ENCODE measurements around the gene NRCAM.

Gene NRCAM

GRCh38 chr7:108423089-108423989 lies 32.9 kb downstream of the NRCAM start:
- POLR2A ChIA-PET: no interaction called here

GRCh38 chr7:108421720-108422331 lies 34.4 kb downstream of the NRCAM start:
- no peaks in the 10 kb centered on the region for H3K36me3 ChIP-seq (ENCODE audit: control insufficient read depth in 2 of 2, insufficient read depth in 1 of 2, low read length in 2 of 2)
- H3K4me1 ChIP-seq (ENCODE audit: control insufficient read depth, insufficient read depth, low read length): peaks cover 29% of the 10 kb centered on the region
- H3K27ac ChIP-seq (ENCODE audit: extremely low read depth, low read depth, low read length): peak overlapping the region; percentile 1; the same call in 1 of the 2 replicates
- ChIA-PET CTCF (interaction anchor here (0.9 kb wide), 1 partner anchor 38 kb away, joined by 5 read pairs; no protein-coding TSS in a partner anchor), POLR2A (no interaction called here)
- H3K4me3 ChIP-seq (ENCODE audit: low read depth, low read length): no peak overlapping the region
- H3K9me3 ChIP-seq (ENCODE audit: control insufficient read depth, insufficient read depth, low read depth, low read length): no peaks in the 10 kb centered on the region
- peak; percentile 70 for TF ChIP-seq ZNF843 (tag by site-specific recombination; IDR thresholded peaks at IDR 0.05)
- TF ChIP-seq SP3 (tag by site-specific recombination; IDR thresholded peaks at IDR 0.05): no peak
- no peak for TF ChIP-seq SP2 (tag by site-specific recombination; IDR thresholded peaks at IDR 0.05)
- TF ChIP-seq ZIC2 (tag by site-specific recombination; IDR thresholded peaks at IDR 0.05): peak; percentile 72
- 0 out of 2 replicates have a peak, but pooled peaks have one; percentile 15 for TF ChIP-seq ZNF2 (tag by site-specific recombination; IDR thresholded peaks at IDR 0.05)
- TF ChIP-seq, protein P1, sequence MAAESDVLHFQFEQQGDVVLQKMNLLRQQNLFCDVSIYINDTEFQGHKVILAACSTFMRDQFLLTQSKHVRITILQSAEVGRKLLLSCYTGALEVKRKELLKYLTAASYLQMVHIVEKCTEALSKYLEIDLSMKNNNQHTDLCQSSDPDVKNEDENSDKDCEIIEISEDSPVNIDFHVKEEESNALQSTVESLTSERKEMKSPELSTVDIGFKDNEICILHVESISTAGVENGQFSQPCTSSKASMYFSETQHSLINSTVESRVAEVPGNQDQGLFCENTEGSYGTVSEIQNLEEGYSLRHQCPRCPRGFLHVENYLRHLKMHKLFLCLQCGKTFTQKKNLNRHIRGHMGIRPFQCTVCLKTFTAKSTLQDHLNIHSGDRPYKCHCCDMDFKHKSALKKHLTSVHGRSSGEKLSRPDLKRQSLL (tag by site-specific recombination; IDR thresholded peaks at IDR 0.05): no peak
- TF ChIP-seq IKZF3 (tag by site-specific recombination; IDR thresholded peaks at IDR 0.05): peak; percentile 73
- no peak for TF ChIP-seq ZNF837 (tag by site-specific recombination; IDR thresholded peaks at IDR 0.05)
- no peak for TF ChIP-seq ZNF138 (tag by site-specific recombination; IDR thresholded peaks at IDR 0.05; ENCODE audit: borderline replicate concordance)
- no peak for TF ChIP-seq ZNF157 (tag by site-specific recombination; IDR thresholded peaks at IDR 0.05)
- no peak for TF ChIP-seq ZNF140 (tag by site-specific recombination; IDR thresholded peaks at IDR 0.05)
- TF ChIP-seq MZF1 (tag by site-specific recombination; IDR thresholded peaks at IDR 0.05; ENCODE audit: borderline replicate concordance): no peak; the same call in 1 of the 2 replicates
- peak; percentile 23; the same call in 1 of the 2 replicates for TF ChIP-seq GLI2 (tag by site-specific recombination; IDR thresholded peaks at IDR 0.05; ENCODE audit: borderline replicate concordance, low read depth)
- no peak for TF ChIP-seq ZNF624 (tag by site-specific recombination; IDR thresholded peaks at IDR 0.05)
- no peak for TF ChIP-seq MEIS1 (CRISPR knock-in tag; IDR thresholded peaks at IDR 0.05; ENCODE audit: borderline replicate concordance)
- TF ChIP-seq FEZF1 (tag by site-specific recombination; IDR thresholded peaks at IDR 0.05): peak; percentile 93
- peak; percentile 84 for TF ChIP-seq ZNF596 (tag by site-specific recombination; IDR thresholded peaks at IDR 0.05)
- TF ChIP-seq, protein P2, sequence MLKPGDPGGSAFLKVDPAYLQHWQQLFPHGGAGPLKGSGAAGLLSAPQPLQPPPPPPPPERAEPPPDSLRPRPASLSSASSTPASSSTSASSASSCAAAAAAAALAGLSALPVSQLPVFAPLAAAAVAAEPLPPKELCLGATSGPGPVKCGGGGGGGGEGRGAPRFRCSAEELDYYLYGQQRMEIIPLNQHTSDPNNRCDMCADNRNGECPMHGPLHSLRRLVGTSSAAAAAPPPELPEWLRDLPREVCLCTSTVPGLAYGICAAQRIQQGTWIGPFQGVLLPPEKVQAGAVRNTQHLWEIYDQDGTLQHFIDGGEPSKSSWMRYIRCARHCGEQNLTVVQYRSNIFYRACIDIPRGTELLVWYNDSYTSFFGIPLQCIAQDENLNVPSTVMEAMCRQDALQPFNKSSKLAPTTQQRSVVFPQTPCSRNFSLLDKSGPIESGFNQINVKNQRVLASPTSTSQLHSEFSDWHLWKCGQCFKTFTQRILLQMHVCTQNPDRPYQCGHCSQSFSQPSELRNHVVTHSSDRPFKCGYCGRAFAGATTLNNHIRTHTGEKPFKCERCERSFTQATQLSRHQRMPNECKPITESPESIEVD (tag by site-specific recombination; IDR thresholded peaks at IDR 0.05): peak; percentile 90
- TF ChIP-seq YY1 (tag by site-specific recombination; IDR thresholded peaks at IDR 0.05): 0 out of 2 replicates have a peak, but pooled peaks have one; percentile 19
- no peak for TF ChIP-seq ZNF221 (tag by site-specific recombination; IDR thresholded peaks at IDR 0.05; ENCODE audit: borderline replicate concordance)

More at GRCh38 chr7:108423089-108423989, 32.9 kb downstream of the NRCAM start:
- H3K4me3 ChIP-seq (ENCODE audit: low read depth, low read length): no peak overlapping the region
- CTCF ChIA-PET: interaction anchor here (0.8 kb wide), 1 partner anchor 30 kb away, joined by 3 read pairs; no protein-coding TSS in a partner anchor
- TF ChIP-seq GLI2 (tag by site-specific recombination; IDR thresholded peaks at IDR 0.05; ENCODE audit: borderline replicate concordance, low read depth): no peak
- TF ChIP-seq PRDM1 (tag by site-specific recombination; IDR thresholded peaks at IDR 0.05): peak; percentile 99
- TF ChIP-seq, protein P3, sequence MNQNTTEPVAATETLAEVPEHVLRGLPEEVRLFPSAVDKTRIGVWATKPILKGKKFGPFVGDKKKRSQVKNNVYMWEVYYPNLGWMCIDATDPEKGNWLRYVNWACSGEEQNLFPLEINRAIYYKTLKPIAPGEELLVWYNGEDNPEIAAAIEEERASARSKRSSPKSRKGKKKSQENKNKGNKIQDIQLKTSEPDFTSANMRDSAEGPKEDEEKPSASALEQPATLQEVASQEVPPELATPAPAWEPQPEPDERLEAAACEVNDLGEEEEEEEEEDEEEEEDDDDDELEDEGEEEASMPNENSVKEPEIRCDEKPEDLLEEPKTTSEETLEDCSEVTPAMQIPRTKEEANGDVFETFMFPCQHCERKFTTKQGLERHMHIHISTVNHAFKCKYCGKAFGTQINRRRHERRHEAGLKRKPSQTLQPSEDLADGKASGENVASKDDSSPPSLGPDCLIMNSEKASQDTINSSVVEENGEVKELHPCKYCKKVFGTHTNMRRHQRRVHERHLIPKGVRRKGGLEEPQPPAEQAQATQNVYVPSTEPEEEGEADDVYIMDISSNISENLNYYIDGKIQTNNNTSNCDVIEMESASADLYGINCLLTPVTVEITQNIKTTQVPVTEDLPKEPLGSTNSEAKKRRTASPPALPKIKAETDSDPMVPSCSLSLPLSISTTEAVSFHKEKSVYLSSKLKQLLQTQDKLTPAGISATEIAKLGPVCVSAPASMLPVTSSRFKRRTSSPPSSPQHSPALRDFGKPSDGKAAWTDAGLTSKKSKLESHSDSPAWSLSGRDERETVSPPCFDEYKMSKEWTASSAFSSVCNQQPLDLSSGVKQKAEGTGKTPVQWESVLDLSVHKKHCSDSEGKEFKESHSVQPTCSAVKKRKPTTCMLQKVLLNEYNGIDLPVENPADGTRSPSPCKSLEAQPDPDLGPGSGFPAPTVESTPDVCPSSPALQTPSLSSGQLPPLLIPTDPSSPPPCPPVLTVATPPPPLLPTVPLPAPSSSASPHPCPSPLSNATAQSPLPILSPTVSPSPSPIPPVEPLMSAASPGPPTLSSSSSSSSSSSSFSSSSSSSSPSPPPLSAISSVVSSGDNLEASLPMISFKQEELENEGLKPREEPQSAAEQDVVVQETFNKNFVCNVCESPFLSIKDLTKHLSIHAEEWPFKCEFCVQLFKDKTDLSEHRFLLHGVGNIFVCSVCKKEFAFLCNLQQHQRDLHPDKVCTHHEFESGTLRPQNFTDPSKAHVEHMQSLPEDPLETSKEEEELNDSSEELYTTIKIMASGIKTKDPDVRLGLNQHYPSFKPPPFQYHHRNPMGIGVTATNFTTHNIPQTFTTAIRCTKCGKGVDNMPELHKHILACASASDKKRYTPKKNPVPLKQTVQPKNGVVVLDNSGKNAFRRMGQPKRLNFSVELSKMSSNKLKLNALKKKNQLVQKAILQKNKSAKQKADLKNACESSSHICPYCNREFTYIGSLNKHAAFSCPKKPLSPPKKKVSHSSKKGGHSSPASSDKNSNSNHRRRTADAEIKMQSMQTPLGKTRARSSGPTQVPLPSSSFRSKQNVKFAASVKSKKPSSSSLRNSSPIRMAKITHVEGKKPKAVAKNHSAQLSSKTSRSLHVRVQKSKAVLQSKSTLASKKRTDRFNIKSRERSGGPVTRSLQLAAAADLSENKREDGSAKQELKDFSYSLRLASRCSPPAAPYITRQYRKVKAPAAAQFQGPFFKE (tag by site-specific recombination; IDR thresholded peaks at IDR 0.05; ENCODE audit: borderline replicate concordance): no peak
- no peak for TF ChIP-seq GFI1B (tag by site-specific recombination; IDR thresholded peaks at IDR 0.05)
- no peaks in the 10 kb centered on the region for H3K36me3 ChIP-seq (ENCODE audit: control insufficient read depth in 2 of 2, insufficient read depth in 1 of 2, low read length in 2 of 2)
- H3K27ac ChIP-seq (ENCODE audit: extremely low read depth, low read depth, low read length): no peak overlapping the region; the same call in 1 of the 2 replicates
- peaks cover 29% of the 10 kb centered on the region for H3K4me1 ChIP-seq (ENCODE audit: control insufficient read depth, insufficient read depth, low read length)
- no peaks in the 10 kb centered on the region for H3K9me3 ChIP-seq (ENCODE audit: control insufficient read depth, insufficient read depth, low read depth, low read length)
